Endothelial cell of umbilical vein (primary cell): ENCODE results near the gene PRKAR1B. TPM values are rescaled to one million over a fixed set of nuclear protein-coding genes. Genes with fewer than 3 reads are reported as not detected.

Experiments
- BruUV-seq: library from RNA; stranded (reverse); fragments of 400-500 nt; replicated peaks from 2 replicates; lab custom pipeline; 2021; lab: Mats Ljungman, UMichigan
- CTCF ChIA-PET: fragments of 300-600, 350-600 bp; sonication (Branson Sonifier 250); formaldehyde crosslinking; loops from one replicate; lab custom pipeline; 2021; ENCODE audit warnings: antibody characterized with exemption, inconsistent platforms; lab: Charles Lee
- POLR2A ChIA-PET: fragments of 300-600, 350-600 bp; sonication (Branson Sonifier 250); formaldehyde crosslinking; loops from one replicate; lab custom pipeline; 2021; ENCODE audit warnings: antibody characterized with exemption, inconsistent platforms; lab: Charles Lee
- DNase-seq: peaks from one replicate; pipeline ENCODE4 v3.0.0-alpha.2; 2011; ENCODE audit warnings: low read depth, low spot score
- FAIRE-seq: peaks from 2 replicates; lab custom pipeline; 2011; peaks lifted over from hg19 to GRCh38; lab: Jason Lieb, UNC
- H2AFZ ChIP-seq: 2 replicates; pipeline ENCODE4 v1.6.0; 2012; ENCODE audit warnings: low read depth, low read length, control low read depth, inconsistent platforms
- H3K27ac ChIP-seq: 2 replicates; pipeline ENCODE4 v1.5.1; 2011; ENCODE audit warnings: low read depth, mild to moderate bottlenecking, control low read depth, low read length, moderate library complexity; ENCODE audit not compliant: insufficient read depth
- H3K27me3 ChIP-seq, 2 experiments: 2 replicates each; pipeline versions ENCODE4 v1.6.0 to v1.6.1; 2011; ENCODE audit warnings: low read length in 2 of 2, mixed read lengths in 1 of 2; ENCODE audit not compliant: control insufficient read depth in 2 of 2, insufficient read depth in 2 of 2
- H3K36me3 ChIP-seq, 2 experiments: 2 replicates in 1 of 2; 3 replicates in 1 of 2; pipeline ENCODE4 v1.5.1; 2011; ENCODE audit warnings: low read length in 2 of 2, mild to moderate bottlenecking in 1 of 2, moderate library complexity in 1 of 2; ENCODE audit not compliant: control insufficient read depth in 2 of 2, insufficient read depth in 2 of 2; ENCODE audit errors: extremely low read depth in 1 of 2
- H3K4me1 ChIP-seq: 3 replicates; pipeline ENCODE4 v1.5.1; 2011; ENCODE audit warnings: mild to moderate bottlenecking, low read length; ENCODE audit not compliant: control insufficient read depth, insufficient read depth; ENCODE audit errors: extremely low read depth
- H3K4me2 ChIP-seq: 2 replicates; pipeline ENCODE4 v1.6.1; 2011; ENCODE audit warnings: low read length, control low read depth, mixed read lengths; ENCODE audit not compliant: insufficient read depth
- H3K4me3 ChIP-seq, 3 experiments: fragments of 200-600 bp in 1 of 3; sonication (generic), shearing (Covaris generic) in 1 of 3; replicated peaks in 1 of 3; 2 replicates each; pipeline ENCODE4 v1.5.1; 2011 to 2016; ENCODE audit warnings: control low read depth in 3 of 3, low read length in 3 of 3, mild to moderate bottlenecking in 2 of 3, inconsistent platforms in 1 of 3, low read depth in 1 of 3, moderate library complexity in 1 of 3; ENCODE audit not compliant: insufficient read depth in 1 of 3
- H3K79me2 ChIP-seq: 2 replicates; pipeline ENCODE4 v1.6.0; 2012; ENCODE audit warnings: low read length, inconsistent platforms; ENCODE audit not compliant: control insufficient read depth, insufficient read depth
- H3K9ac ChIP-seq: replicated peaks from 2 replicates; pipeline ENCODE3; 2011; ENCODE audit warnings: low read length, control low read depth; ENCODE audit not compliant: insufficient read depth; ENCODE audit errors: extremely low read depth
- H3K9me1 ChIP-seq: replicated peaks from 3 replicates; pipeline ENCODE4 v1.6.0; 2011; ENCODE audit warnings: mild to moderate bottlenecking, low read length; ENCODE audit not compliant: control insufficient read depth, insufficient read depth; ENCODE audit errors: extremely low read depth
- H3K9me3 ChIP-seq: replicated peaks from 2 replicates; pipeline ENCODE4 v1.5.1; 2012; ENCODE audit warnings: low read length, inconsistent platforms; ENCODE audit not compliant: control insufficient read depth, insufficient read depth
- H4K20me1 ChIP-seq: replicated peaks from 2 replicates; pipeline ENCODE3; 2011; ENCODE audit warnings: mild to moderate bottlenecking, low read length; ENCODE audit not compliant: control insufficient read depth, insufficient read depth; ENCODE audit errors: extremely low read depth
- dilution Hi-C: fragments of 300-500 bp; cut with MboI; formaldehyde crosslinking; loops from one replicate; pipeline ENCODE4 v1.15.0; 2019; ENCODE audit warnings: low sequenced_read_pairs; ENCODE audit not compliant: extremely low pct_ligation_motif_present
- intact Hi-C: fragments of 100-400 bp; cut with micrococcal nuclease; formaldehyde crosslinking; loops from one replicate; pipeline ENCODE4 v1.10.0; 2022
- polyA plus RNA-seq, 4 experiments: library from polyadenylated mRNA; depleted of rRNA in 3 of 4; stranded (reverse) in 3 of 4; unstranded in 1 of 4; fragments of >200 nt; gene quantifications; 2 replicates each; pipeline versions ENCODE4 v1.2.1 to v1.2.3, GENCODE V29; 2011 to 2012; ENCODE audit warnings: missing spikeins in 1 of 4
- total RNA-seq: library from RNA; stranded (reverse); gene quantifications from 2 replicates; pipeline ENCODE4 v1.2.3, GENCODE V29; 2021
- TF ChIP-seq, protein P1 (sequence below): IDR thresholded peaks from 2 replicates; pipeline ENCODE4 v1.6.1; 2011; ENCODE audit not compliant: insufficient read depth, insufficient read length
- TF ChIP-seq, protein P2 (sequence below), 2 donors: IDR thresholded peaks; 1 replicate in 1 of 2; 2 replicates in 1 of 2; pipeline ENCODE4 v1.5.1; 2011; ENCODE audit warnings: low read length in 2 of 2, mild to moderate bottlenecking in 2 of 2, moderate library complexity in 2 of 2, control low read depth in 1 of 2, inconsistent platforms in 1 of 2, low read depth in 1 of 2; ENCODE audit not compliant: insufficient read depth in 1 of 2; ENCODE audit errors: extremely low read depth in 1 of 2

PRKAR1B gene
- total and polyA plus RNA-seq, 2 donors (not counting 3 experiments of a cell fraction or from before 2014, with no cell fraction given), result 15.4 to 29.2 TPM

DNA sequence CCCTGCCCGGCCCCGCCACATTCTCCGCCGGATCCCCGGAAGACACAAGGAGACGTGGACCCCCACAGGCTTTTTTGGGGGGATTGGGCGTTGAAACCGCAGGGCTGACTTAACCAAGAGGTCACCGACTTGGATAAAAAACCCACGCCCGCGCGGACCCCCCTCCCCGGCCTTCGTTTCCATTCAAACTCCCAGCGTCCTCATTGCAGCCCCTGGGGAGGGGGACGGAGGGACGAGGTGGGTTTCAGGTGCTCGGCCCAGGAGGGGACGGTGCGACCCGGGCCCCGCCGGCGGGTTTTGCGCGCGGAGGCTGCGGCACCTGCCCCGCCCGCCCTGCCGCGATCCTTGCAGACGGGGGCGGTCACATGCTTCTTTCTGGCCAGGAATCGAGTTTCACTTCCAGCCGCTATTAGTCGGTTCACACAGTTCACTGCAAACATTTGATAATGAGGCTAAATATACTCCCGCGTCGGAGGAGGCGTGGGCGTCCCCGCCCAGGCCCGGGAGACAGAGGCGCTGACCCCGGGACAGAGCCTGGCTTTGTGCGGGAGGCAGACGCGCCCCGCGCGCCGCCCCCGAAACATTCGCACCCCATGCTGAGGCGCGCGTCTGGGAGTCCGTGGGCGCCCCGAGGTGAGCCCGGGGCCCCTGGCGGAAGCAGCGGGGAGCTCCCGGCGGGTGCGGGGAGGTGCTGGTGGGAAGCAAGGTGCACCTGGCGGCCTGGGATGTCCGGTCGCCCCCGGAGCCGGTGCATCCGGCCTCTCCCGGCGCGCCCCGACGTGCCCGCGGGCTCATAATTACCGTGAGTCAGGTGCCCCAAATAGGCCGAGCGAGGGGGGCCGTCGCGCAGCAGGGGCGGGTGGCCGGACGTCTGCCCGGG, 204.8 kb downstream of the PRKAR1B start:
- Histone ChIP-seq H3K27me3 (peaks cover 9 to 11% of the 10 kb centered on the region in 2 experiments), H3K4me2 (peak overlapping the region; percentile 23), H4K20me1 (no peaks in the 10 kb centered on the region), H3K4me3 (peak overlapping the region; percentile 5 to 35 (median 29)), H3K4me1 (peaks cover 11% of the 10 kb centered on the region), H3K79me2 (peaks cover 16% of the 10 kb centered on the region), H3K27ac (no peak overlapping the region), H2AFZ (no peak overlapping the region), H3K36me3 (no peaks in the 10 kb centered on the region), H3K9me1 (no peaks in the 10 kb centered on the region), H3K9me3 (no peaks in the 10 kb centered on the region), H3K9ac (peak overlapping the region; percentile 34)
- ChIA-PET POLR2A (no interaction called here), CTCF (interaction anchor here (0.6 to 1.0 kb wide), 4 partner anchors 16 to 189 kb away, joined by 3 to 4 read pairs (median 4); no protein-coding TSS in a partner anchor)
- TF ChIP-seq, protein P1, sequence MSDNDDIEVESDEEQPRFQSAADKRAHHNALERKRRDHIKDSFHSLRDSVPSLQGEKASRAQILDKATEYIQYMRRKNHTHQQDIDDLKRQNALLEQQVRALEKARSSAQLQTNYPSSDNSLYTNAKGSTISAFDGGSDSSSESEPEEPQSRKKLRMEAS, result peak; percentile 43
- TF ChIP-seq, protein P2, sequence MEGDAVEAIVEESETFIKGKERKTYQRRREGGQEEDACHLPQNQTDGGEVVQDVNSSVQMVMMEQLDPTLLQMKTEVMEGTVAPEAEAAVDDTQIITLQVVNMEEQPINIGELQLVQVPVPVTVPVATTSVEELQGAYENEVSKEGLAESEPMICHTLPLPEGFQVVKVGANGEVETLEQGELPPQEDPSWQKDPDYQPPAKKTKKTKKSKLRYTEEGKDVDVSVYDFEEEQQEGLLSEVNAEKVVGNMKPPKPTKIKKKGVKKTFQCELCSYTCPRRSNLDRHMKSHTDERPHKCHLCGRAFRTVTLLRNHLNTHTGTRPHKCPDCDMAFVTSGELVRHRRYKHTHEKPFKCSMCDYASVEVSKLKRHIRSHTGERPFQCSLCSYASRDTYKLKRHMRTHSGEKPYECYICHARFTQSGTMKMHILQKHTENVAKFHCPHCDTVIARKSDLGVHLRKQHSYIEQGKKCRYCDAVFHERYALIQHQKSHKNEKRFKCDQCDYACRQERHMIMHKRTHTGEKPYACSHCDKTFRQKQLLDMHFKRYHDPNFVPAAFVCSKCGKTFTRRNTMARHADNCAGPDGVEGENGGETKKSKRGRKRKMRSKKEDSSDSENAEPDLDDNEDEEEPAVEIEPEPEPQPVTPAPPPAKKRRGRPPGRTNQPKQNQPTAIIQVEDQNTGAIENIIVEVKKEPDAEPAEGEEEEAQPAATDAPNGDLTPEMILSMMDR (IDR thresholded peaks at IDR 0.05; ENCODE audit: extremely low read depth in 1 of 2, insufficient read depth in 1 of 2, low read depth in 1 of 2, low read length in 2 of 2), result no peak
- FAIRE-seq (peak; percentile 43), DNase-seq (peak; percentile 52)
- no TSS peak for BruUV-seq
- intact Hi-C loops (loop anchor here (1.0 kb wide), 1 partner anchor 16 kb away; no protein-coding TSS in a partner anchor), dilution Hi-C loops (no loop called here)
